ENCODE results near the gene ZNHIT2.
"Not testable (repeated sequence)": the region's sequence is repeated elsewhere in the genome, so short reads cannot be mapped to it uniquely, and the experiment has no call there.

The ZNHIT2 gene

GRCh38 chr11:65117206-65118096 lies at the start of gene ZNHIT2:
Gene ZNHIT2, minus strand, starts transcription at chr11:65117701. Its CDS starts 48 bp downstream, at chr11:65117653.
- FAIRE-seq = peak; percentile 85

- FAIRE-seq = no peak
Measured at GRCh38 chr11:65166893-65167292, 49.4 kb upstream of the ZNHIT2 start.

- FAIRE-seq = no peak
Measured at GRCh38 chr11:65165410-65166317, 48.2 kb upstream of the ZNHIT2 start.

DNA sequence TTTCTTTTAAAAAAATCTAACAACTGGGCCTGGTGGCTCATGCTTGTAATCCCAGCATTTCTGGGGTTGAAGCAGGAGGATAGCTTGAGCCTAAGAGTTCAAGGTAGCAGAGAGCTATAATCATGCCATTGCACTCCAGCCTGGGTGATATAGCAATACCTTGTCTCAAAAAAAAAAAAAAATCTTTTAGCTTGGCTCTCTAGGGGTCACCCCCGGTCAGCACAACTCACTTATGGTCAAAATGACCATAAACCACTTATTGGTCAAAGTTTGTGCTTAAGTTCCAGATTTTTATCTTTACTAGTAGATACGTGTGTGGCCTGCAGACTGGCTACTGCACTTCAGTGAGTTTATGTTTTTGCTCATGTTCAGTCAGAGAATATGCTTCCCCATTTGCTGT lies 46.2 kb upstream of the ZNHIT2 start:
- FAIRE-seq = no peak

DNA sequence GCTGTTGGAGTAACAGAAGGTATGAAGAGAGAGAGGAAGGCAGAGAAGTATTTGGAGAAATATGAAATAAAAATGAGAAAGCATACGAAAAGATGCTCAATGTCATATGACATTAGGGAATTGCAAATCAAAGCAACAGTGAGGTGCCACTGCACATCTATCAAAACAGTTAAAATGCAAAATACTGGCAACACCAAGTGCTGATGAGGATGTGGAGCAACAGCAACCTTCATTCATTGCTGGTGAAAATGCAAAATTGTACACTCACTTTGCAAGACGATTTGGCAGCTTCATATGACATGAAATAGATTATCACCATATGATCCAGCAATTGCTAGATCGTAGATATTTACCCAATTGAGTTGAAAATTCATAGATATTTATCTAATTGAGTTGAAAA lies 43.1 kb upstream of the ZNHIT2 start:
- no peak for FAIRE-seq

DNA sequence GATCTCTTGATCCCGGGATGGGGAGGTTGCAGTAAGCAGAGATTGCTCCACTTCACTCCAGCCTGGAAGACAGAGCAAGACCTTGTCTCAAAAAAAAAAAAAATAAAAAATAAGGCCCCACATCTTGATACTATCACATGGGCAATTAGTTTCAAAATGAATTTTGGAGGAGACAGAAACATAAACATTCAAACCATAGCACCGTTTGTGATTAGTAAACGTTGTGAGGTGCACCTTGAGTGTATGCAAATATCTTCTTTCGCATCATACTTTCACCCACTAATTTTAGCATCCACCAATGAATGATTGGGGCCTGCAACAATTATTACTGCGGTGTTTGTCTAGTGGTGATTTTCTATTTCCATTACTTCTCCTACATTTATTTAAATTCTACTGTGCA lies 41.5 kb upstream of the ZNHIT2 start:
- no peak for FAIRE-seq

DNA sequence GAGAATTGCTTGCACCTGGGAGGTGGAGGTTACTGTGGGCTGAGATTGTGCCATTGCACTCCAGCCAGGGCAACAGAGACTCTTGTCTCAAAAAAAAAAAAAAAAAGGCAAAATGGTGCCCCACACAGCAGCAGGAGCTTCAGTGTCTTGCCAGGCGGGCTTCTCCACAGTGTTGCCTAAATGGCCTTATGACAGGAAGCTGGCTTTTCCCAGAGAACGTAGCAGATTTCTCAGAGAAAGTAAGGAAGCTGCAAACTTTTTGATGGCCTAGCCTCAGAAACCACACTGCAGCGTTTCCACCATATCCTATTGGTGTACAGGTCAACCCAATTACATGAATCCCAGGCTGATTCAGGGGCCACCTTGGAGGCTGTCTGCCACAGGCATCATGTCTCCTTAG lies 39.8 kb upstream of the ZNHIT2 start:
- FAIRE-seq = no peak

DNA sequence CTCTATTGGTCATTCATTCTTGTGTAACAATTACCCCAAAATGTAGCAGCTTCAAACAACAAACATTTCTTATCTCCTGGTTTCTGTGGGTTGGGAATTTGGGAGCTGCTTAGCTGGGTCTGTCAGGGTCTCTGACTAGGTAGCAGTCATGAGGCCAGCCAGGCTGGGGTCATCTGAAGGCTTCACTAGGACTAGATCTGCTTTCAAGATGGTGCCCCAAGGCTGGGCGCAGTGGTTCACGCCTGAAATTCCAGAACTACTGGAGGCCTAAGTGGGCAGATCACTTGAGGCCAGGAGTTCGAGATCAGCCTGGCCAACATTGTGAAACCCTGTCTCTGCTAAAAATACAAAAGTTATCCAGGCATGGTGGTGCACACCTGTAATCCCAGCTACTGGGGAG lies 39.4 kb upstream of the ZNHIT2 start:
- FAIRE-seq = no peak

- FAIRE-seq = no peak
Measured at GRCh38 chr11:65156256-65156655, 38.8 kb upstream of the ZNHIT2 start.

DNA sequence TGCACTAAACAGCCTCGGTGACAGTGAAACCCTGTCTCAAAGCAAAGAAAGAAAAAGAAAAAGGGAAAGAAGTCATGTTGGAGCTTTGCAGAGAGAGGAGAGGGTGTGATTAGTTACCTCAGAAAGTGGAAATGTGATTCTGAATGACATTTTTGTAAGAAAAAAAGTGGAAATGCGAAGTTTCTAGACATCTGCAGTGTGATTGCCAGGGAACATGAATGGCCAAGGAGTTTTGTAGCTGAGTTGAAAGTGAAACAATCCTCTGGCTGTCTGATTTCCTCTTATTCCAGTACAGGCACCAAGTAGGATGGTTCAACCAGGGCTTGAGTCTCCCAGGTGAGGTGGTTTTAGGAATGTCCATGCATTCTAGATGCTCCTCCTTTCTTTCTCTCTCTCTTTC lies 34.6 kb upstream of the ZNHIT2 start:
- no peak for FAIRE-seq

GRCh38 chr11:65151331-65151899 lies 33.9 kb upstream of the ZNHIT2 start:
- FAIRE-seq = no peak

DNA sequence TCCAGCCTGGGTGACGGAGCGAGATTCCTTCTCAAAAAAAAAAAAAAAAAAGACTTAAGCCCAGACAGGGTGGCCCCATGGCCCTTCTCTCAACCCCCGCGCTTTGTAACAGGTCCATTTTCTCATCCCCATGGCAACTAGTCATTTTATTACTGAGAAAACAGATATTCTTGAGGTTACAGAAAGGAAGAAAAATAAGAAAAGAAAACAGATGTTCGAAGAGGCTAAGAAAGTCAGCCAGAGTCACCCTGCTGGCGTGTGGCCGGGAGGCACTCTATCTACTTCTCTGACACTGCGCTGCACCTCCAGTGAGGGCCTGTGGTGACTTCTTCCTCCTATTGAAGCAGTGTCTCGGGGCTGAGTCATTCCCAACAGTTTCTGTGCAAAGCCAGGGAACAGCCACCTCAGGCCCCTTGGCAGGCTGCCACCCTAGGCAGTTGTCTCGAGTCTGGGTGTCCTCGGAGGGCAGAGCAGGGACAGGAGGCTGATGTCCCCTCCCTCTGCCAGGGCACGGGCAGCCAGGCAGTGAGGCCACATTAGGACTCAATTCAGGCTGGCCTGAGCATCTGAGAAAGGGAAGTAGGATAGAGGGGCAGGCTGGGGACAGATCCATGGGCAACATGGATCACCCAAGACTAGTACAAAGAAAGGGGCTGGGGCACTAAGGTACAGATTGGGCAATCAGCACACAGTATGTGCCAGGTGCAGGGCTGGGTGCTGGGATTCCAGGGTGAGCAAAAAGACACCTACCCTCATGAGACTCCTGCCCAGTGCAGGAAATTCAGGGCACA lies 33.2 kb upstream of the ZNHIT2 start:
- no peak for FAIRE-seq

- FAIRE-seq = not testable (repeated sequence)
Measured at GRCh38 chr11:65150131-65150508, 32.6 kb upstream of the ZNHIT2 start.

DNA sequence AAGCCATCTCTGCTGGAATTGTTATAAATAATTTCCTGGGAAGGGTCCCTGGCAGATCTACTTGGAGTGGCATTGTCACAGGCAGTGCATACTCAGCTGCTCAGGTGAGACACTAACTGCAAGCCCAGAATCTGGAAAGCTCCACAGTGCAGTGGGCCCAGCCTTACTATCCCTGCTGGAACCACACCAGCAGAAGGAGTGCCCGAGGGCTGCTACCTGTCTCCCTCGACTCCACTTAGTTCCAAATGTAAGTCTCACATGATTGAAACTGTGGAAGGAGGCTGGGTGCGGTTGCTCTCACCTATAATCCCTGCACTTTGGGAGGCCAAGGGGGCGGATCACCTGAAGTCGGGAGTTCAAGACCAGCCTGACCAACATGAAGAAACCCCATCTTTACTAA lies 31.2 kb upstream of the ZNHIT2 start:
- no peak for FAIRE-seq

DNA sequence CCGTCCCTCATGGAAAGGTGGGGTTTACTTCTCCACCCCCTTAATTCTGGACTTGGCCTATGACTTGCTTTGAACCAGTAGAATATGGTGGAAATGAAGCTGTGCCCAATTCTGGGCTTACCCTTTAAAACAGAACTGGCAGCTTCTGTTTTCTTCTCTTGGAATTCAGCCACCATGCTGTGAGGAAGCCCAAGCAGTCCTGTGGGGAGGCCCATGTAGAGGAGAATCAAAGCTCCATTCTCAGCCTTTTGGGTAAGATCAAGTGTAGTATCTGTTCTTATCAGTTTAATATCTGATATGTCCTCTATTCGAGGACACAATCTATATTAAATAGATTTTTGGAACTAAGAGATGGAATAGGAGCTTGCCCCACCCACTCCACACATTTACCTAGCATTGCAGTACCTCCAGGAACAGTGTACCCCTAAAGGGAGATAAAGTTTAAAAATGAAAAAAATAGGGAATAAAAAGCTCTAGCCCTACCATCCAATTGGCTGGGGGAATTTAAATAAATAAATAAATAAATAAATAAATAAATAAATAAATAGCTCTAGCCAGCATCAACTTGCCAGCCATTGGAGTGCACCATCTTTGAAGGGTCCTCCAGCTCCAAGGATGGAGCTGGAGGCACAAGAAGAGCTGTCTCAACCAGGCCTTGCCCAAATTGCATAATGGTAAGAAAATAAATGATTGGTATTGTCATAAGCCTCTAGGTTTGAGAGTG lies 30.0 kb upstream of the ZNHIT2 start:
- FAIRE-seq = no peak

GRCh38 chr11:65141896-65142494 lies 24.5 kb upstream of the ZNHIT2 start:
- no peak for FAIRE-seq

DNA sequence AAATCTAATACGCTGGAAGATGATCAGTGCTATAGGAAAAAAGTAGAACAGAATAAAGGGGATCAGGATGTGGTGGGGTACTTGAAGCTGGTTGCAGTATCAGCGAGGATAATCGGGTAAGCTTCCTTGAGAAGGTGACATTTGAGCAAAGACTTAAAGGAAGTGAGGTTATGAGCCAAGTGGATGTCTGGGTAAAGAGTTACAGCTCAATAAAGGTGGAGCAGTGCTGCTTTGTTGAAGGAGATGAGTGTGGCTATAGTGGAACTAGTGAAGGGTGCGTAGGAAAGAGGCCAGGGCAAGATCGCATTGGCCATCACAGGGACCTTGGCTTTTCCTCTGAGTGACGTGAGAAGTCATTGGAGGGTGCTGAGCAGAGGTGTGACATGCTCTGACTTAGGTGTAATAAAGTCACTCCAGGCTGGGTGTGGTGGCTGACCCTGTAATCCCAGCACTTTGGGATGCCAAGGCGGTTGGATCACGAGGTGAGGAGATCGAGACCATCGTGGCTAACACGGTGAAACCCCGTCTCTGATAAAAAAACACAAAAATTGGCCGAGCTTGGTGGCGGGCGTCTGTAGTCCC lies 19.1 kb upstream of the ZNHIT2 start:
- FAIRE-seq = no peak

DNA sequence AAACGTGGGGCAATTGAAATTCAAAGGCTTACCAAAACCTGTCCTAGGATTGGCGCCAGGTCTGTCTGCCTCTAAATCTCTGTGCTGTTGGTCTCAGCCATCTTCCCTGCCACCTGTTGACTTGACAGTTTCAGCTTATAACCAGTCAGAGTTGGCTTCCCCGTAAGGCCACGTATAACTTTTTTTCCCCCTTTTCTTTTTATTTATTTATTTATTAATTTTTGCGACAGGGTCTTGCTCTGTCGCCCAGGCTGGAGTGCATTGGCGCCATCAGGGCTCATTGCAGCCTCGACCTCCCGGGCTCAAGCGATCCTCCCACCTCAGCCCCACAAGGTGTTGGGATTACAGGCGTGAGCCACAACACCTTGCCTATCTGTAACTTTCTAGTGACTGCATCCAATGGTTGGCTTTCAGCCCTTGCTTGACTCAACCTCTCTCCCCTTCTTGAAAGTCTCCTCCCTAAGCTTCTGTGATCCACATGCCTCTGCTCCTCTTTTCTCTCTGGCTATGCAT lies 18.2 kb upstream of the ZNHIT2 start:
- no peak for FAIRE-seq

DNA sequence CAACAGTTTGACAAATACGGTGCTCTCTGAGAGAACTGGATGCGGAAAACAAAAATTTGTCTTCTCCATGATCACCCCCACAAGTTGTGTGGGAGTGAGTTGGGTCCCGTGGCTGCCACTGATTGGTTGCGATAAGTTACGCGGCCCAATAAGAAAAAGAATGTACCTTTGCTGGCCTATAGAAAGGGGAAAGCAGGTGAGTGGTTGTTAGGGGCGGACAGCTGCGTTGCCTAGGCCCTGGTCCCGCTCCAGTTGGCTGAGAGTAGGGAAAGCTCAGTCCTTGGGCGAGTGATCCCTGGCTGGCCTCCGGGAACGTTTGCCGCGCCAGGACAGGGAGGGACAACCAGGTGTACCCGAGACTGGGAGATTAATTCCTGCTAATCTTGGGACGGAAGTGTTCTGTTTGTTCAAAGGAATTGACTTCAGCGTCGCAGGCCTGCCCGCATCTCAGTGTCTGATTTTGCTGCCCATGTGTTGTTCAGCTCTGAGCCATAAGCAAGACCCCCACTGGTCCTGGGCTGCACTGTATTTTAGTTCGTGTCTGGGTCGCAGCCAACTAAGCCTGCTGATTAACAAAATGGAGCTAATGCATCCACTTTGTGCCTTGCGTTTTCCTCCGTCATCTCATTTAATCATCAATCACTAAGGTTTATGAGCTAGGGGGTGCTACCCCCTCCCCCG lies 17.6 kb upstream of the ZNHIT2 start:
- FAIRE-seq = peak; percentile 43

Data from colon (tissue), 2 donors.